OCI-LY7 (cell line): ENCODE measurements around the gene HUS1.

ENCODE experiments used
- CTCF ChIP-seq: fragments of 200-600 bp; sonication (generic); conservative IDR thresholded peaks from 2 replicates; pipeline ENCODE4 v1.5.1; 2014; ENCODE audit warnings: mild to moderate bottlenecking, antibody characterized with exemption, low read length, moderate library complexity, mixed read lengths
- EZH2phosphoT487 ChIP-seq: fragments of 200-600 bp; sonication (generic); IDR thresholded peaks from 2 replicates; pipeline ENCODE4 v1.6.1; 2018; ENCODE audit warnings: low read depth, borderline replicate concordance, mild to moderate bottlenecking, mixed run types, antibody characterized with exemption, low read length, moderate library complexity, mixed read lengths

- no peak for TF ChIP-seq CTCF
- TF ChIP-seq EZH2phosphoT487, result no peak
These were observed 11.2 kb upstream of the HUS1 start for GRCh38 chr7:47990592-47990991.
